Measurements from ENCODE around the gene BDH1. TPM values are rescaled to one million over a fixed set of nuclear protein-coding genes. Genes with fewer than 3 reads are reported as not detected.
"Not testable (repeated sequence)": the region's sequence is repeated elsewhere in the genome, so short reads cannot be mapped to it uniquely, and the experiment has no call there.

Gene BDH1
- total RNA-seq, 2 donors from 2014 or later: 82.3 to 89.2 TPM

GRCh38 chr3:197567904-197568681 lies 12.3 kb upstream of the BDH1 start:
- H3K9me3 Mint-ChIP-seq: peaks cover 9% of the 10 kb centered on the region
- peaks cover 9% of the 10 kb centered on the region for H3K36me3 Mint-ChIP-seq (ENCODE audit: low read depth)
- no peak overlapping the region for H3K27ac Mint-ChIP-seq
- ATAC-seq (replicated peaks): no peak
- peaks cover 17% of the 10 kb centered on the region for H3K27me3 Mint-ChIP-seq
- H3K4me1 Mint-ChIP-seq: peaks cover 5% of the 10 kb centered on the region
- no peak overlapping the region for H3K4me3 Mint-ChIP-seq

GRCh38 chr3:197566155-197566554 lies 10.4 kb upstream of the BDH1 start:
- not testable (repeated sequence) for H3K9me3 Mint-ChIP-seq; H3K4me3 Mint-ChIP-seq; H3K27ac Mint-ChIP-seq; ATAC-seq (replicated peaks); H3K36me3 Mint-ChIP-seq (ENCODE audit: low read depth)
- Mint-ChIP-seq H3K27me3 (peaks cover 24% of the 10 kb centered on the region), H3K4me1 (peaks cover 12% of the 10 kb centered on the region)

GRCh38 chr3:197564097-197564843 lies 8.5 kb upstream of the BDH1 start:
- peaks cover 16% of the 10 kb centered on the region for H3K27me3 Mint-ChIP-seq
- H3K36me3 Mint-ChIP-seq (ENCODE audit: low read depth): no peaks in the 10 kb centered on the region
- H3K9me3 Mint-ChIP-seq: peaks cover 5% of the 10 kb centered on the region

GRCh38 chr3:197562398-197563251 lies 6.9 kb upstream of the BDH1 start:
- ATAC-seq (replicated peaks): peak; percentile 77
- Mint-ChIP-seq H3K4me3 (peak overlapping the region; percentile 40), H3K4me1 (peaks cover 8% of the 10 kb centered on the region), H3K36me3 (ENCODE audit: low read depth) (no peaks in the 10 kb centered on the region), H3K27me3 (peaks cover 16% of the 10 kb centered on the region), H3K27ac (peak overlapping the region; percentile 17), H3K9me3 (peaks cover 5% of the 10 kb centered on the region)

More at GRCh38 chr3:197564097-197564843, 8.5 kb upstream of the BDH1 start:
- H3K4me3 Mint-ChIP-seq: no peak overlapping the region
- ATAC-seq (replicated peaks): no peak
- no peak overlapping the region for H3K27ac Mint-ChIP-seq
- H3K4me1 Mint-ChIP-seq: peaks cover 8% of the 10 kb centered on the region

GRCh38 chr3:197561926-197562325 lies 6.2 kb upstream of the BDH1 start:
- Mint-ChIP-seq H3K4me3 (peak overlapping the region; percentile 40), H3K27ac (peak overlapping the region; percentile 17), H3K4me1 (peaks cover 11% of the 10 kb centered on the region), H3K36me3 (ENCODE audit: low read depth) (no peaks in the 10 kb centered on the region), H3K9me3 (peaks cover 3% of the 10 kb centered on the region), H3K27me3 (peaks cover 11% of the 10 kb centered on the region)
- ATAC-seq (replicated peaks): peak; percentile 31

- Mint-ChIP-seq H3K27ac (no peak overlapping the region), H3K9me3 (no peaks in the 10 kb centered on the region), H3K4me3 (no peak overlapping the region), H3K36me3 (ENCODE audit: low read depth) (peaks cover under 1% of the 10 kb centered on the region), H3K4me1 (peaks cover 11% of the 10 kb centered on the region), H3K27me3 (peaks cover 9% of the 10 kb centered on the region)
- ATAC-seq (replicated peaks): no peak
These were observed 3.9 kb upstream of the BDH1 start for GRCh38 chr3:197559651-197560050.

GRCh38 chr3:197554562-197555280 lies 1.0 kb downstream of the BDH1 start:
- Mint-ChIP-seq H3K9me3 (no peaks in the 10 kb centered on the region), H3K4me3 (peak overlapping the region; percentile 91), H3K36me3 (ENCODE audit: low read depth) (peaks cover 22% of the 10 kb centered on the region), H3K4me1 (peaks cover 19% of the 10 kb centered on the region), H3K27ac (peak overlapping the region; percentile 86), H3K27me3 (no peaks in the 10 kb centered on the region)
- peak; percentile 97 for ATAC-seq (replicated peaks)

GRCh38 chr3:197554196-197554561 lies 1.6 kb downstream of the BDH1 start:
- H3K4me3 Mint-ChIP-seq: peak overlapping the region; percentile 91
- peak; percentile 2 for ATAC-seq (replicated peaks)
- peaks cover 19% of the 10 kb centered on the region for H3K4me1 Mint-ChIP-seq
- no peaks in the 10 kb centered on the region for H3K27me3 Mint-ChIP-seq
- H3K36me3 Mint-ChIP-seq (ENCODE audit: low read depth): peaks cover 22% of the 10 kb centered on the region
- H3K27ac Mint-ChIP-seq: peak overlapping the region; percentile 86
- no peaks in the 10 kb centered on the region for H3K9me3 Mint-ChIP-seq

GRCh38 chr3:197552198-197552597 lies 3.6 kb downstream of the BDH1 start:
- H3K36me3 Mint-ChIP-seq (ENCODE audit: low read depth): peaks cover 25% of the 10 kb centered on the region
- ATAC-seq (replicated peaks): no peak
- H3K4me3 Mint-ChIP-seq: no peak overlapping the region
- no peaks in the 10 kb centered on the region for H3K27me3 Mint-ChIP-seq
- peaks cover 20% of the 10 kb centered on the region for H3K4me1 Mint-ChIP-seq
- no peak overlapping the region for H3K27ac Mint-ChIP-seq
- no peaks in the 10 kb centered on the region for H3K9me3 Mint-ChIP-seq

- Mint-ChIP-seq H3K9me3 (no peaks in the 10 kb centered on the region), H3K4me3 (no peak overlapping the region), H3K27ac (no peak overlapping the region), H3K36me3 (ENCODE audit: low read depth) (peaks cover 41% of the 10 kb centered on the region), H3K4me1 (peaks cover 19% of the 10 kb centered on the region), H3K27me3 (no peaks in the 10 kb centered on the region)
- ATAC-seq (replicated peaks): no peak
These were observed 5.3 kb downstream of the BDH1 start for GRCh38 chr3:197550489-197550888.

GRCh38 chr3:197549261-197549885 lies 6.4 kb downstream of the BDH1 start:
- H3K9me3 Mint-ChIP-seq: no peaks in the 10 kb centered on the region
- no peak for ATAC-seq (replicated peaks)
- no peak overlapping the region for H3K4me3 Mint-ChIP-seq
- H3K36me3 Mint-ChIP-seq (ENCODE audit: low read depth): peaks cover 49% of the 10 kb centered on the region
- peaks cover 19% of the 10 kb centered on the region for H3K4me1 Mint-ChIP-seq
- no peaks in the 10 kb centered on the region for H3K27me3 Mint-ChIP-seq
- no peak overlapping the region for H3K27ac Mint-ChIP-seq

GRCh38 chr3:197547306-197548011 lies 8.3 kb downstream of the BDH1 start:
- H3K27ac Mint-ChIP-seq: peak overlapping the region; percentile 34
- H3K4me3 Mint-ChIP-seq: no peak overlapping the region
- H3K4me1 Mint-ChIP-seq: peaks cover 11% of the 10 kb centered on the region
- ATAC-seq (replicated peaks): no peak
- no peaks in the 10 kb centered on the region for H3K27me3 Mint-ChIP-seq
- peaks cover 58% of the 10 kb centered on the region for H3K36me3 Mint-ChIP-seq (ENCODE audit: low read depth)
- H3K9me3 Mint-ChIP-seq: no peaks in the 10 kb centered on the region

Data from activated T-helper 17 cell treated with anti-CD3 and anti-CD28 coated beads, Interleukin-2, amount 50 U/mL, for 72 hours (primary cell).